ENCODE data around the gene ETV7.

The ETV7 gene

GRCh38 chr6:36333931-36334725 is 53.3 kb downstream of the ETV7 start:
- FAIRE-seq (no peak), DNase-seq (ENCODE audit: insufficient read length, low spot score) (no peak)
- no peak for TF ChIP-seq POLR2A (IDR thresholded peaks at IDR 0.05; ENCODE audit: low read depth, low read length)

DNA sequence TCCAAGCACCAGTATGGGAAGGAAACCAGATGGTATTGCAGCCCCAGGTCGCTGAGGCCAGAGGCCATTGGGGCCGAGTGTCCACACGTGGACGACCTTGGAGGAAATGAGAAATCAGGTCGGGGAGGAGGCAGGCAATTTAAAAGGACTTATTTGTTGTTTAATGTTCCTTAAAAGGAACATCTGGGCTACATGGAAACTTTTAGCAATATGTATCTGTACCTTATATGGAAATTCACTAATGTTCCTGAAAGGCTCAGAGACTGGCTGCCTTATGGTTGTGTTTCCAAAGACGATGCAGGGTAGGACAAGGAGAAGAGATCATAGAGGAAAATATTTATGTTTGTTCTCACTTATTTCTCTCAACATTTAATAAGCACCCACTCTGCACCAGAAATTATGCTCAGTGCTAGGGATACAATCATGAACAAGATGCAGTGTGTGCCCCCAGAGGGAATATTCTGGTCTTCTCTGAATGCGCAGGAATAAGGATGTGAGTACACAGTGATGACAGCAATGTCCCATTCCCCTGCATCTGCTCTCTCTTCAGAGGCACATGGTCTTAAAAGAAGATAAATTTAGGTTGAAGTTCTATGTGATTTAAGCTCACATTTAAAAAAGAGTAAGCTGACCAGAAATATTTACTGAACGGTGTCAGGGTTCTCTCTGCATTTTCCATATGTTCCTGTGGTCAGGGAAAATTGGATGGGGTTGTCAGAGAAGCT is 54.1 kb downstream of the ETV7 start:
- no peak for DNase-seq (ENCODE audit: insufficient read length, low spot score)
- FAIRE-seq: no peak
- TF ChIP-seq POLR2A (IDR thresholded peaks at IDR 0.05; ENCODE audit: low read depth, low read length): no peak

DNA sequence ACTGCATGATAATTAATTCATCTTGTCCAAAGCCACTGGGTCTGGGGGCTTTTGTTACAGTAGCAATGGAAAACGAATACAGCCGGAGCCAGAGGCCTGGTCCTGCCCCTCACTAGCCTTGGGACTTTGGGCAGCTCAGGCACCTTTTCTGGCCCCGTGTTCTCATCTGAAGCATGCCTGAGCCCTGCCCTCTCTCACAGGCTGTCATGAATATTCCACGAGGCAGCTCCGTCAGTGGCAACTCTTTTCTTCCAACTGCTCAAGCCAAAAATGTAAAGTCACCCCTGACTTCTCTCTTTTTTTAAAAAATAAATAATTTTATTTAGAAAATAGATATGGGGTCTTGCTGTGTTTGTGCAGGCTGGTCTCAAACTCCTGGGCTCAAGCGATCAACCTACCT is 56.1 kb downstream of the ETV7 start:
- DNase-seq (ENCODE audit: insufficient read length, low spot score) (no peak), FAIRE-seq (no peak)

DNA sequence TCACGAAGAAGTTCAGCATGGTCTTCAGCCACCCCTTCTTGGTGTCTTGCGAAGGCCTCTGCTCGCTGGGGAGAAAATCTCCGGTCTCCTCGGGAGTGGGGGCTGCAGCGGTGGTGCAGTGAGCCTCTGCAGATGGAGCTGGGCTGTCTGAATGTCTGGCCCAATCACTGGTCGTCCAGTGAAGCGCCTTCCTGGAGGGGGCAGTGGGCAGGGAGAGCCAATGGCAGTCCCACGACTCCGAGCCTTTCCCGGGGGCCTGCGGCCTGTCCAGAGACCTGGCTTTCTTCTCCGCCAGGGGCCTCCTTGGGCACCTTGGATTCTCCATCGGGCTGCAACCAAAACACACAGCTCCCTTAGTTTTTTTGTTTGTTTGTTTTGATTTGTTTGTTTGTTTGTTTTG is 57.1 kb downstream of the ETV7 start:
- no peak for TF ChIP-seq POLR2A (IDR thresholded peaks at IDR 0.05; ENCODE audit: low read depth, low read length)
- DNase-seq (ENCODE audit: insufficient read length, low spot score) (no peak), FAIRE-seq (no peak)

More for the DNA sequence above, 56.1 kb downstream of the ETV7 start:
- no peak for TF ChIP-seq POLR2A (IDR thresholded peaks at IDR 0.05; ENCODE audit: low read depth, low read length)

- DNase-seq (ENCODE audit: insufficient read length, low spot score) (no peak), FAIRE-seq (no peak)
- no peak for TF ChIP-seq POLR2A (IDR thresholded peaks at IDR 0.05; ENCODE audit: low read depth, low read length)
Observed at GRCh38 chr6:36329798-36330291, 57.6 kb downstream of the ETV7 start.

- DNase-seq (ENCODE audit: insufficient read length, low spot score): no peak
- TF ChIP-seq POLR2A (IDR thresholded peaks at IDR 0.05; ENCODE audit: low read depth, low read length): no peak
- no peak for FAIRE-seq
Observed at GRCh38 chr6:36328600-36328999, 58.9 kb downstream of the ETV7 start.

- no peak for DNase-seq (ENCODE audit: insufficient read length, low spot score)
Observed at GRCh38 chr6:36327919-36328236, 59.6 kb downstream of the ETV7 start.

DNA sequence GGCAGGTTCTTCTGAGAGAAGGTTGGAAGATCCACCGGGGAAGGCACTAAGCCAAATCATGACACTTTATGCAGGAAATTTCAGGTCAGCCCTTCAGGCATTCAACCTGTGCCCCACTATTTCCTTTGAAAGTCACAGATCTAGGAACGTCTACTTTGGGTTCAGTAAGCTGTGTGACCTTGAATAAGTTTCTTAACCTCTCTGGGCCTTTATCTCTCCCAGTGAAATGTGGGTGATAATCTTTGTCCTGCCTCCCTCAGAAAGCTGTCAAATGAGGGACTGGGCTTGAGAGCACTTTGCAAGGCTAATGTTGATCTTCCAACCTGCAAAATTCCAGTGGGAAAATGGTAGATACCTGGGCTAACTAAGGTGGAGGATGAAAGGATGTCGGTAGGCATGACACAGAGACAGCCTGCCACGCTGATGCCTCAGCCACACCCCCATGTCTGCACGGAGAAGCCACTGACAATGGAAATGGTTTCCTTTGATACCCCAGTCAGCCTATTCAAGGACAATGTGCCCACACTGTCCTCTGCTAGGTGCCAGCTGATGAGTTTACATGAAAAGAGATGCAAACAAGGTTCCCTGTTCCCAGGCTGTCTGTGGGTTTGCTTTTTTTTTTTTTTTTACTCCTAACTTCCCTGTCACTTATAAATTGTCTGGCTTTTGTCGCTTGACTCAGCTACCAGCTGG is 60.1 kb downstream of the ETV7 start:
- DNase-seq (ENCODE audit: insufficient read length, low spot score): no peak
- FAIRE-seq: no peak
- TF ChIP-seq POLR2A (IDR thresholded peaks at IDR 0.05; ENCODE audit: low read depth, low read length): no peak

More at GRCh38 chr6:36327919-36328236, 59.6 kb downstream of the ETV7 start:
- FAIRE-seq: no peak
- TF ChIP-seq POLR2A (IDR thresholded peaks at IDR 0.05; ENCODE audit: low read depth, low read length): no peak

GRCh38 chr6:36326356-36326995 is 61.0 kb downstream of the ETV7 start:
- TF ChIP-seq POLR2A (IDR thresholded peaks at IDR 0.05; ENCODE audit: low read depth, low read length): no peak
- FAIRE-seq (no peak), DNase-seq (ENCODE audit: insufficient read length, low spot score) (no peak)

GRCh38 chr6:36324715-36325114 is 62.8 kb downstream of the ETV7 start:
- no peak for DNase-seq (ENCODE audit: insufficient read length, low spot score)
- TF ChIP-seq POLR2A (IDR thresholded peaks at IDR 0.05; ENCODE audit: low read depth, low read length): no peak
- FAIRE-seq: no peak

DNA sequence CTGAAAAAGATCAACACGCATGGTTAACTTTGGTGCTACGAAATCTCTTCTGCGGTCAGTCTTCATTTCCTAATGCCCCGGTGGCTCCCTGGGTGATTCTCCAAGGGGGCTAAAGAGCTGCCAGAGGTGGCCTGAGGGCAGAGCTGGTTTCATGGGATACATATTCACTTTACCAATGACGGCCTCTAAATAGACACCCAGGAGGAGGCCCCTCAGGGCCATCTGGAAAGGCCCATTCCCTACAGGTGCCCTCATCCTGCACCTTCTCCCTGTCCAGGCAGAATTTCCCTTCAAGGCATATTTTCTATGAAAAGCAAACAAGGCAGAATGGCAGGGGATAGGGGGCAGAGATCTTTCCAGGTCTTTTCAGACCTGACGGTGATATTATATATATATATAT is 63.3 kb downstream of the ETV7 start:
- no peak for DNase-seq (ENCODE audit: insufficient read length, low spot score)
- no peak for FAIRE-seq
- TF ChIP-seq POLR2A (IDR thresholded peaks at IDR 0.05; ENCODE audit: low read depth, low read length): no peak

DNA sequence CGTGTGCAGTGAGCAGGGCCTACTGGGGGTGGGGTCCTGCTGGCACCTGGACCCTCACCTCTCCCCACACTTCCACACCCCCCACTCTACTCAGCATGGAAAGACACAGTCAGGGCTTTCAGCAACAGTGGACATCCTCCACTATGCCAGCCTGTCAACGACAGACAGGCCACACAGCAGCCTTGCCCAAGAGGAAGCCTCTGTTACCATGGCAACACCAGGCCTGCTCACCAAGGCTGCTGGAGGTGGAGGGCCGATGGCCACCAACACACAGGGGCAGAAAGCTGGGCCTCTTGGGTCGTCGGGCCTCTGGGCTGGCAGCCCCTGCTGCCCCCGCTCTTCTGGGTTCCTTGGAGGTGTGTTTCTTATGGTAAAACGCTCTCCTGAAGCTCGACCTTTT is 64.4 kb downstream of the ETV7 start:
- no peak for TF ChIP-seq POLR2A (IDR thresholded peaks at IDR 0.05; ENCODE audit: low read depth, low read length)
- no peak for FAIRE-seq
- DNase-seq (ENCODE audit: insufficient read length, low spot score): no peak

DNA sequence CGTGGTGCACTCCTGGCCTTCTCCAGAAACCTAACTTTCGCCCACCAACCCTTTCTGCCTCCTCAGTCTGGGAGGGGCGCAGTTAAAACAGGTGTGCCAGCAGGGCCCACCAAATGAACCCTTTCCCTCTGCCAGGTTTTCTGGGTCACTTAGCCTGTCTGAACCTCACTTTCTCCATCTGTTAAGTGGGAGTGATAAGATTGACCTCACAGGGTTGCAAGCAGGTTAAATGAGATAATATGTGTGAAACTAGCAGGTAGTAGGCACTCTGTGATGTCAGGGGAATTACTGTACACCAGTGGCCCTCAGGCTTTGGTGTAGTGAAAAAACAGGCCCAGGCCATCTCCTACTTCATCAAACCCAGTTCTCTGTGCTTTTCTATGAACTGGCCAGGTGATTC is 64.9 kb downstream of the ETV7 start:
- TF ChIP-seq POLR2A (IDR thresholded peaks at IDR 0.05; ENCODE audit: low read depth, low read length): no peak
- FAIRE-seq (no peak), DNase-seq (ENCODE audit: insufficient read length, low spot score) (no peak)

DNA sequence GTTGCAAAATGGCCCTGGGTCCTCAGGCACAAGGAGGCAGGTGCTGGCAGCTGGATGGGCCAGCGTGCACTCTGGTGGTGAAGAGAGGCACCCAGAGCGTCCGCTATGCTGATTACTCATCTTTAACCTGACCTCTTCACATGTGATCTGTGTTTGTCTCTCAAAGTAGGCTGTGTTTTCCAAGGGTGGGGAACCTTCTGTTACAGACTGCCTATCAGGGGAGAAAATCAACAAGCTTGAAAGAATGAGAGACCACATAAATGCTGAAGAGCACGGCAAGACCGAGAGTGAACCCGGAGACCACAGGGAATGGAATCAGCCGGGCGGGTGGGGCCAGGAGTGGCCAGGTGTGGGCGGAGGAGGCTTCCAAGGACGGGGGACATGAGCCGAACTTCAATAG is 67.0 kb downstream of the ETV7 start:
- no peak for FAIRE-seq
- no peak for TF ChIP-seq POLR2A (IDR thresholded peaks at IDR 0.05; ENCODE audit: low read depth, low read length)
- DNase-seq (ENCODE audit: insufficient read length, low spot score): no peak

All from H54 (cell line).